NCI-H774 (cell line): Measurements from ENCODE around the gene PLCL1.

Experiments
- DNase-seq: peaks from one replicate; lab custom pipeline; 2025; lab: John Stamatoyannopoulos, UW

Gene PLCL1

DNA sequence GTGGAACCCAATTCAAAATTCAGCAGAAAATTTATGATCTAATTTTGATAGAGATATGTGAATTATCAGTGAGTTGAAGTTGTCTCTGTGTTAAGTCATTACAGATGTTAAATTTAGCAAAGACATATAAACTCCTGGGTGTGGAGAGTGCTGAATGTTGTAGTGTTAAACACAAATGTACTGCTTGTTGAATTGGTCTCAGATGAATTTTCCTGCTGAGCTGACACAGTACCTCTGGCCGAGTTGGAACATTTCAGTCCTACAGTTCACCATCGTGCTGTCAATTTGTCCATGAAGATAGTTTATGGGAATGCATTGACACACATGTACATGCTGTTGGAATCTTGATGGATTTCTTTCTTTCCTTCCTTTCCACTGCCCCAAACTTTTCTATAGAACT is 255.9 kb downstream of the PLCL1 start:
- no peak for DNase-seq

DNA sequence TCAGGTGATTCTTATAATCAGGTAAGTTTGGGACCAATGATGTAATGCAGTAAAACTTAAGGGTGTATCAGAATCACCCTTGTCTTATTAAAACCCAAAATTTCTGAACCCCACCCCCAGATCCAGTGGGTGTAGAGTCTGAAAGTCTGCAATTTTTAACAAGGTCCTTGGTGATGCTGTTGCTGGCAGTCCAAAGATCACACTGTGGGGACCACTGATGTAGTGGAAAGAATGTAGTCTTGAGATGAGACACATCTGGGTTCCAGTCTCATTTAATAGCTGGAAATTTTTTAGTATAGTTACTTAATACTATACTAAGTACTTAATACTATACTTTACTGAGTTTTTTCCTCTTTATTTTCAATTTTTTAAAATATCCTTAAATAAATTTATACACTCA is 258.4 kb downstream of the PLCL1 start:
- no peak for DNase-seq

DNA sequence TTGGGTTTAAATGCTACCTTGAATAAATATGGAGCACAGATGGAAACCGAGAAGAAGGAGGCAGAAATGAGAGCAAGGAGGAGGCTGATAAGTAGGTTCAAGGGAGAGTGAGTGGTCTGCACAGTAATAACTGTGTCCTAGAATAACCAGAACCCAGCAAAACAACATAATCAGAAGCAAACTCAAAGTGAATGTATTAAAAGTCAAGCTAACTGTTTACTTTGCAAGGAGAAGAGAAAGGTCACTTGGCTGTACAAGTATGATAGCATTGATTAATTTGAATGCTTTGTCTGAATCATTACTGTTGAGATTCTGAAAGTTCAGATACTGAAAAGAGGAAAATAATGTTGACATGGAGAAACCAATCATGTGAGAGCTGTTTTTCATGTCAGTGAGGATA is 258.8 kb downstream of the PLCL1 start:
- DNase-seq: no peak

DNA sequence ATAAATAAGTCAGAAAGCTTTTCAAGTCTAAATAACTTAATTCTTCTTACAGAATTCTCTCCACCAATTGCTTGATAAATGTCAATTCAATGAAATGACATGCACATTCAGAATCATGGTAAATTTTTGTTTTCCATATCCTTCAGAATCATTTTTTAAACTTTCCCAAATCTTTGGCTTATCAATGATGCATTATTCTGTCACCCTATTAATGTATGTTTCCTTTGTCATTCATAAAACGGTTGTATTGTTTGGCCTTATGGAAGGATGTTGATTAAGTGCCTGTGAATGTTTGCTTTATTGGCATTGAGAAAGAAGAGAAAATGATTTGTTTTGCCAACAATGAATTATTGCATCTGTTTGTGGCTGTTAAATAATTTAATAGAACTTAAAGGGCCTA is 260.9 kb downstream of the PLCL1 start:
- no peak for DNase-seq

DNA sequence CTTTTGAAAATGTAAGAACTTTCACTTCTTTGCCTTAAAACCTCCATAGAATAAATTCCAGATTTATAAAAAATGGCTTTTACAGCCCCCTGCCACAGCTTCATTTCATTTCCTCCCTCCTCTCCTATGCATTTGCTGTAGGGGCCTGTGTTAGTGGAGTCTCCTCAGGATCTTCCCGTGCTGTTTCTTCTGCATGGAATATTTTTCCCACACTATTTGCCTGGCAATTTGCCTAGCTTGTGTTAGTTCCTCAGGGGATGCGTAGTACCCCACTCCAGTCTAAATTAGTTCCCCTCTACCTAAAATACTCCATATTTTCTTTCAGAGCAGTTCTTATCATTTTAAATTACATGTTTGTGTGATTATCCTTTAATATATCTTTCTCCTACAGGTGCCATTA is 262.2 kb downstream of the PLCL1 start:
- no peak for DNase-seq

DNA sequence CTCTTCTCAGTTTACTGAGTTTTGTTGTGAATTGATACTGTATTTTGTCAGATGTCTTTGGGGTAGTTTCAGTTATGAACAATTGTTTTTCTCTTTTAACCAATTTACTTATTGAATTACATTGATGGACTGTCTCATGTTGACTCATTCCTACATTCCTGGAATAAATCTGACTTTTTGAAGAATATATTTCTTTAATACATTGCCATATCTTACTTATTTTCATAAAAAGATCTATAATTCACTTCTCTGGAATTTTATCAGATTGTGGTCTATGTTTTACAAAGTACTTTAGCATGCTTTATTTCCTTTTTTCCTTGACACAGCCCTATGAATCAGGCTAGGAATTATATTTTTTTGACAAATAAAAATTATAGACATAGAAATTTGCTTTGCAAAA is 268.3 kb downstream of the PLCL1 start:
- DNase-seq: no peak

DNA sequence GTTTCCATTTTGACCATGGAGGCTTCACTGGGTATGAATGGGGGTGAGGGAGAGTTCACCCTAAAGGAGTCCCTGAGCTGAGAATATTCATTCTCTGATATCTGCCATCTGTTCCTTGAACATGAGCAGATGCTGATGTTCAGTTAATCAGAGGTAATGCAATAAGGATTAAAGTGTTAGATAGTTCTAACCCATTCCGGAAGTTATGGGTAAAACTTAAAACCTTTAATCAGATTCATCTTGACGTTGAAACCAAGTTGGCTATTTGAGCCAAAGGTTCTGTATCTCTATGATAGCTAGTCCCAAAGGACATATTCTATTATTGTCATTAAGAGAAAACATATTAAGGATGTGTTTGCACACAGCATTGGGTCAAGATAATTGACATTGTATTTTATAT is 268.9 kb downstream of the PLCL1 start:
- DNase-seq: no peak

DNA sequence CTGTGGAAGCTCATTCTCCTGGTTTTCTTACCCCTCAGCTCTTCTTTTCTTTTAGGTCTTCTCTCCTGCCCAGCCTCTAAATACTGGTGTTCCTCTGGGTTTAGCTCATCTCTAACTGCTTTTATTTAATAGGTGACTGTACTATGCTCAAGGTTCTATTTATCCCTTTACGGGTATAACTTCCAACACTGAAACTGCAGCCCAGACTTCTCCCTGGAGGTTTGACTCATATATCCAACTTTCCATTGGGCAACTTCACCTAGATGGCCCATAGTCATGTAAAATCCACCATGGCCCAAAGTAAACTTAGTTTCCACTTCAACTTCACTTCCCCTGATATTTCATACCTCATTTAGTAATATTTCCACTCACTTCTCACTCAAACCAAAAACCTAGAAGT is 273.1 kb downstream of the PLCL1 start:
- no peak for DNase-seq

DNA sequence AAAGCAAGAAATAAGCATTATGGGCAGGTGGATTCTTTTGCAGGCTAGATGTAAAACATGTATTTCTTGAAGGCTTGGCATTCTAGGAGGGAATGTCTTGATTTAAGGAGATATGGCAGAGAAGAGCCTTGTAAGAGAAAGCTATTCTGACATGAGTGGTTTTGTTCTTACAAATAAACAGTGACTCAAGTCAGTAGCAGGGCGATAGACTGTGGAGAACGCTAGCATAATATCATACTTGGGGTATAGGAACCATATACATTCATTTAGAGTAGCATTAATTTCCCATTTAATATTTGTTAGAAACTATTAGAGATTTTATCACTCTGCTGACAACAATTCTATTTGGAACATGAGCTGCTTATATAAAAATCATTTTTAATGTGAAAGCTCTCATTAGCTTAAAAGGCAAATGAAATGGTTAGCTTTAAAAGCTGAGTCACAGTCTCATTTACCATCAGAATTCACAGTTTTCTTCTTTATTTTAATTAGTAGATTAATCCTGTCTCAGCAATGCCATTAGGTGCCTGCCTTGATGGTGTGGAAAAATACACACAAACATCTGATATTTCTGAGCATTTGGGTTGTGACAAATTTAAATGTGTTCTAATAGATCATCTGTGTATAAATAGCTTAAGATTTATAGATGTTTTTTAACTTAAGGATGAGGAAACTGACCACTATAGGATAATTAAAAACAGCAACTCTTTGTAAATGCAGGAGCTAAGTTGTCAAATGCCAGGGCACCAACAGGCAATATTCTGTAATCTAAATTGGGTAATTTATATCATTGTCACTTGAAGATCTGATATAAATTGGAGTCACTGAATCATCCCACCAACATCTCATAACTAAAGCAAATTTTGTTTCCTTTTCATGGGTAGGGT is 276.7 kb downstream of the PLCL1 start:
- DNase-seq: no peak

DNA sequence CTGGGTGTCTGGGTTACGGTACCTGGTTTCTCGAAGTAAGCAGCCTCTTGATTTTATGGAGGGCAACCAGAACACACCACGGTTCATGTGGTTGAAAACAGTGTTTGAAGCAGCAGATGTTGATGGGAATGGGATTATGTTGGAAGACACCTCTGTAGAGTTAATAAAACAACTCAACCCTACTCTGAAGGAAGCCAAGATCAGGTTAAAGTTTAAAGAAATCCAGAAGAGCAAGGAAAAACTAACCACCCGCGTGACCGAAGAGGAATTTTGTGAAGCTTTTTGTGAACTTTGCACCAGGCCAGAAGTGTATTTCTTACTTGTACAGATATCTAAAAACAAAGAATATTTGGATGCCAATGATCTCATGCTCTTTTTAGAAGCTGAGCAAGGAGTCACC is 279.8 kb downstream of the PLCL1 start:
- DNase-seq: no peak

DNA sequence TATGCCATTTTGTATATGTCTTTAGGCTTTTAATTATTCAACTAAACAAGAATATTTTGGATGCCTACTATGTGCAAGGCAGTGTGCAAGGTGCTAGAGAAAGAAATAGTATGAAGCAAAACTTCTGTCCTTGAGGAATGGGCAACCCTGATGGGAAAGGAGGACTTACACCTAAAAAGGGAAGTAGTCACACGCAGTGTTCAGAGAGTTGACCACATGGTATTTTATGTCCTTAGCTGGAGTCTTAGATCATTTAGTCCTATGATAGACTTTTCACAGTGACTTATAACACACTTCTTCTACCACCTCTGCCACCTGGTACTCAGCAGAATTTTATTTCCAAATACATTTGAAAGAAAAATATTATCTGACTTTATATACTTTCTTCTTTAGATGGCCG is 291.6 kb downstream of the PLCL1 start:
- no peak for DNase-seq

DNA sequence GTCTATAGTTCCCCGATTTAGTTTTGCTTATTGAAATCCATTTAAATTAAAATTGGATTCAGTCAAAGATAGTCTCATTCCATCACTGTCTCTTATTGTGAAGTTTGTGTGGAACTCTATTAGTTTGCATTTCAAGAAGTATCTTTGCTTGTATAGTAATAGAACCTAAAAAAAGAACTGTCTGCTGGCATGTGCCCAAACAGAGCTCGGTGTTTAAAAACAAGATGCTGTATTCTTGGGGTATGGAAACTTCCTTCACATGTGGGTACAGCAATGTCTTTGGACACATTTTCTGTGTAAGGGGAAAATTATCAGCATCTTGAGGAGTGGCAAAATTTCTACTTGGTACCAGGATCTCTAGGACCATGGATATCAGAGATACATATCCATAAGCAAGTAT is 292.6 kb downstream of the PLCL1 start:
- no peak for DNase-seq

DNA sequence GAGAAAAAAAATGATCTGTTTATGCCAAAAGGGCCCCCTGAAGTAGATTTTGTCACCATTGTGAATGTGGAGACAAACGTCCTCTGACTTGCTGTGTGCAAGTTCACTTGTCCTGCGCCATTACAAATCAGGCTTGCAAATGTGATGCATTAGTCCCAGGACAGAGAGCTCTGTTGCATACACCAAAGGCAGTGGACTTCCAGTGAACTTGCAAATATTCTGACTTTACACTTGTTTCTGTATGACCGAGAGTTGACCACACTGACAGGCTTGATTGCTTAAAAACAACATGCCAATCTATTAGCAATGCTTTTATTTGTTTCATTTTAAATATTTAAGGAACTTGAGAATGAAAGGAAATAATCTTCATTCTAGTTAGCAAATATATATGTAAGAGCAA is 293.2 kb downstream of the PLCL1 start:
- DNase-seq: no peak

DNA sequence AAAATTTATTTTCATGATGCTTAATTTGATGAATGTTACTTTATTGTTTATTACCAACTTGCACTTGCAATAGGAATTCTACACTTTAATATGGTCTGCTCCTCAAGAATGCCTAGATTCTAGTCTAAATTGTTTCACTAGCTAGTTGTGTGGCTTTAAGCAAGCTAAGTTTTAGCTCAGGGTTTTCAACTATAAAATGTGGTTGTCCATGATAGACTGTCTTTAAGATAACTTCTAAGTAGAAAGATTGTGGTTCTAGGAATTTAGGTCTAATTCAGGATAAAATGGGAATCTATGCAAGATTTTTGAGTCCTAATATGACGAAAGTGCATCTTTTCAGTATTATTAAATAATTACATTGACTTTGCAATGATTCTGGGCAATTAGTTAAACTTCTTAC is 294.0 kb downstream of the PLCL1 start:
- DNase-seq: no peak

DNA sequence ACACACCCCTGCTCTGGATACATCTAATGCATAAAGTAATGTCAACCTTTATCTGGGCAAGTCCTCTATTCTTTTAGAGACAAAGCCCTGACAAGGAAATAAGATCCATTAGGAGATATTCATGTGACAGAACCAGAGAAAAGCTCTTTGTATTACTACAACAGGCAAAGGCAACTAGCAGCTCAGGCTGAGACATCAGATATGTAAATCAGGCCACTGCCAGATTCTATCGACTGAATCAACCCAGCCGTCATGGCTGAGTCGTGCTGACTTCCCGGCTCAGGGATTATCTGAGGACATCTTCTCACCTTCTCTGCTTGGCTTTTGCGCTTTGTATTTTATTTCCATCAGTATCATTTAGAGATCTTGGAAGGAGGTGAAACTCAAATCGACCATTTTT is 294.5 kb downstream of the PLCL1 start:
- DNase-seq: no peak

DNA sequence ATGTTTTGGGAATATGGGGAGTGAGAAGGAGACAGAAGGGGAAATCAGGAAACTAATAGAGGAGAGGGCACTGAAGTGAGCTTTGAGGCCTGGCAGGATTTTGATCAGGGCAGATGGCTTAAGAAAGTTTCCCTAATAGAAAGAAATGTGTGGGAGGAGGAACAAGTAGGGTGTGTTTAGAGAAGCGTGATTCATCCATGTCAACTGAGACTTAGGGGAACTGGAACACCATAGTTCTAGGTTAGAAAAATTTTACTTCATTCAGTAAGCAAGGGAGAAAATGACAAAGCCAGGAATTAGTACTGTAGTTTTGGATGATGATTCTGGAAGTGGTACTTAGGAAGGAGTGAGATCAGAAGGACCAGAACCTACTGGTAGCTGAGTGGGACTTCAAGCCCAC is 296.0 kb downstream of the PLCL1 start:
- DNase-seq: no peak

DNA sequence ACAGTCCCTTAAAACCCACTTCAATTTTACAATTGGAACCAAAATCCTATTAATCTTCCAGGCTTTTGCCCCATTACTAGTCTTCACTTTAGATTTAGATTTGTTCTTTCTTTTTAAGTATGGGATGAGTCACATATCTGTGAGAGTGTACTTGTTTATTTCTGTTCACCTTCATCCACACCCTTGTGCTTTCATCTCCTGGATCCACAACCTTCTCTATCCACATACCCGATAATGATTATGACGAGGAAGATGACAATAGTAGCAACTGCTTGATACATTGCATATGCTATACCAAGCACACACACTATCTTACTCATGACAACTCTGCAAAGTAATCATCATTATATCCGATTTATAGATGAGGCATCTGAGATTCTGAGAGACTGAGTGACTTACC is 297.3 kb downstream of the PLCL1 start:
- DNase-seq: no peak

DNA sequence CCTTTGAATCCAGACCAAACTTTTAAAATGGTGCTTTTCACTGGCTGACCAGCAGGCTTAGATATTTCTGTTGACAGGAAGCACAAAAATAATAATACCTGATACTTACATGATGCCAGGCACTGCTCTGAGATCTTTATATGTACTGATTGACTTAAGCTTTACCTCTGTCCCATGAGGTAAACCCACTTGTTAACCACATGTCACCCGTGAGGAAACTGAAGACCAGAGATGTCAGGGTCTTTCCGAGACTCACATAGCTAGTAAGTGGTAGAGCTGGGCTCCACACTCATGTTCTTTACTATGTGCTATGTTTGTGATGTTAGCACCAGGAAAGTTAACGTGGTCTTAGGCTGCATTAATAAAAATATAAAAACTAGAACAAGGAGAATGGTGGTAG is 297.7 kb downstream of the PLCL1 start:
- no peak for DNase-seq

DNA sequence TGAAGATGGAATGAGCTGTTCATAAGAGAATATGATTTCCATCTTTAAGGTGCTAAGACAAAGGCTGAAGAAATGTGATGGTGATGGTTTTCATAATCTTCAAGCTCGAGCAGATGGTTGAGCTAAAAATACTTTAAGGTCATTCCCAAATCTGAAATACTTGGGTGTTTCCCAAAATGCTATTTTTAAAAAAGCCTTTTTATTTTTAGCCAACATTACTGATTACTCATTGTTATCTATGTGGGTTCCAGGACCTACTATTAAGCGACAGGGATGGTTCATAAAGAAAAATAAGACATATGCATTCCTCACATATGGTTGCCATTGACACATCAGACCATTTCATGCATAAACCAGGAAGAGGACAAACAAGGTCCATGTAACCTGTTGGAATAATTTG is 298.5 kb downstream of the PLCL1 start:
- DNase-seq: no peak

DNA sequence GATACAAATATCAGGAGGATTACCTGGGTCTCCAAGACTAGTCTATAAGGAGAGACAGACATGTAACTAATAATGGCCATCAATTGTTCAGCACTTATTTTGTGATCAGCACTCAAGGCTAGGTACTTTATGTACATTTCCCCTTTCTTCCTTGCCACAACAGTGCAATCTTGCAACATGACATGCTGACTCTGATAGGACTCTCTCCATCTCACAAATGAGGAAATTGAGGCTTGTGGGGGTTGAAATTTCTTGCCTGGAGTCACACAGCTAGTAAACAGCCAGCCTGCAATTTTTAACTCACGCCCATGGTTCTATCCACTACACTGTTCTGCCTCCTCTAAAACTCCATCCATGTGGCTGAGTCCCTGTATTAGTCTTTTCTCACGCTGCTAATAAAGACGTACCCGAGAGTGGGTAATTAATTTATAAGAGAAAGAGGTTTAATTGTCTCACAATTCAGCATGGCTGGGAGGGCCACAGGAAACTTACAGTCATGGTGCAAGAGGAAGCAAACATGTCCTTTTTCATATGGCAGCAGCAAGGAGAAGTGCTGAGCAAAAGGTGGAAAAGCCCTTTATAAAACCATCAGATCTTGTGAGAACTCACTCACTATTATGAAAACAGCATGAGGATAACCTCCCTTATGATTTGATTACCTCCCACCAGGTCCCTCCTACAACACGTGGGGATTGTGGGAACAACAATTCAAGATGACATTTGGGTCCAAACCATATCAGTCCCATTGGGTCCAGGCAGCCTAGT is 302.4 kb downstream of the PLCL1 start:
- DNase-seq: no peak

DNA sequence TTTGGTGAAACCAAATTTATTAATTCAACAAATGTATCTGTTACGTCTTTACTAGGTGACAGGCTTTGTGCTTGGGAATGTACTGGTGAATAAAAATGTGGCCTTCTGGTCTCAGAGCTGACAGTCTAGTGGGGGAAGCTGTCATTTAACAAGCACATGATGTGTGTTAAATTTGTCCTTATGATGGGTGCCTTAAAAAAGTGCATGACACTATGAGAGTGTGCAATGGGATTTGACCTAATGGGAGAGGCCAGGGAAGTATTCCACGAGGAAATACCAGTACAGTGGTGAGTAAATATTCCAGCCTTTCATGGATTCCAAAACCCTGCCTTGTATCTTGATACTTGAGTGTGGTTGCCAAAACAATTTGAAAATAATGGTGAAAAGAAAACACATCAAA is 308.9 kb downstream of the PLCL1 start:
- DNase-seq: no peak

DNA sequence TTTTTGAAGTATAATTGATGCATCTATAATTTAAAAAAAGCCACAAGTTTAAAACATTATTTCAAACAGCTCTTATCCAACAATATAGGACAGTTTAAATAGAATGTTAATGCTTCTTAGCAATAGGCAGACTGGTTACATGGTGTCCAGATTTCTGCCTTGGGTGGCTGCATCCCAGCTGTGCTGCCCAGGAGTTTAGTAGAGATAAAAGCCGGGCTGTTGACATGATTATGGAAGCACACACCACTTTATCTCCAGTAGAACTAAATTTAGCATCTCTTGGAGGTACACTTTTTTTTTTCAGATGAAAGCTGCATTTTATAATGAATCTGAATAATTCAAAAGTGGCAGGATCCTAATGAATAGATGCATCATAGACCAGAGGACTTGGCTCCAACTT is 309.7 kb downstream of the PLCL1 start:
- DNase-seq: no peak

DNA sequence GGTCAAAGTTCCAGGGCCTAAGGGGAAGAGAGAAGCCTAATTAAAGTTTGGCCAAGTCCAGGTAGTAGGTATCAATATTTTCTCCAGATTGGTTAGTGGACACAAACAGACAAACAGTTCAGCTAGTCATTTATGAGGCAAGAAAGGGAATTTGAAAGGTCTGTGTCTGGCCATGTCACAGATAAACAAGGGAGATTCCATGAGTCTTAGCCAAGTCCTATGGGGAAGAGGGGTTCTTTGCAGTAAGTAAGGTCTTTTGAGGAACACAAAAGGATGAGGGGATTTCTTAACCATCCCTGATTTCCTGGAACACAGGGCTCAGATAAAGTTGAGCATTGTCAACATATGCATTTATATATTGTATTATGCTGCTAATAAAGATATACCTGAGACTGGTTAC is 310.8 kb downstream of the PLCL1 start:
- DNase-seq: no peak

DNA sequence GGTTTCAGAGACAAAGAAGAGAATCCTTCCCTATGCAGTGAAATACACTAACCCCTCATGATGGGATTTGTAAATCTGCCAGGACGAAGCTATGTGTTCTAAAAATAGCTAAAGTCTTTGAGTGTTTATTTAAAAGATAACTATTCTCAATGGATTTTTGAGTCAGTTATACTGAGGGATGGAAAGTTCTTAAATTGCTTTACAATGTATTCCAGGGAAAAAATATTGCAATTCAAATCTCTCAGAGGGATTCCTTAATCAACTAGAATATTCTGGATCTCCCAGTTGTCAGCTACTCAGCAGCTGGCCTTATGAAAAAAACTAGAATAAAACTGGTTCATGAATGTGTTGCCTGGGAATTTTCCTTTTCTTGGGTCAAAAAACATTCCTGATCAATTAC is 312.4 kb downstream of the PLCL1 start:
- DNase-seq: no peak
